Measurements from ENCODE around the gene CARD8.

CARD8 gene, protein sequence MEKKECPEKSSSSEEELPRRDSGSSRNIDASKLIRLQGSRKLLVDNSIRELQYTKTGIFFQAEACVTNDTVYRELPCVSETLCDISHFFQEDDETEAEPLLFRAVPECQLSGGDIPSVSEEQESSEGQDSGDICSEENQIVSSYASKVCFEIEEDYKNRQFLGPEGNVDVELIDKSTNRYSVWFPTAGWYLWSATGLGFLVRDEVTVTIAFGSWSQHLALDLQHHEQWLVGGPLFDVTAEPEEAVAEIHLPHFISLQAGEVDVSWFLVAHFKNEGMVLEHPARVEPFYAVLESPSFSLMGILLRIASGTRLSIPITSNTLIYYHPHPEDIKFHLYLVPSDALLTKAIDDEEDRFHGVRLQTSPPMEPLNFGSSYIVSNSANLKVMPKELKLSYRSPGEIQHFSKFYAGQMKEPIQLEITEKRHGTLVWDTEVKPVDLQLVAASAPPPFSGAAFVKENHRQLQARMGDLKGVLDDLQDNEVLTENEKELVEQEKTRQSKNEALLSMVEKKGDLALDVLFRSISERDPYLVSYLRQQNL

DNA sequence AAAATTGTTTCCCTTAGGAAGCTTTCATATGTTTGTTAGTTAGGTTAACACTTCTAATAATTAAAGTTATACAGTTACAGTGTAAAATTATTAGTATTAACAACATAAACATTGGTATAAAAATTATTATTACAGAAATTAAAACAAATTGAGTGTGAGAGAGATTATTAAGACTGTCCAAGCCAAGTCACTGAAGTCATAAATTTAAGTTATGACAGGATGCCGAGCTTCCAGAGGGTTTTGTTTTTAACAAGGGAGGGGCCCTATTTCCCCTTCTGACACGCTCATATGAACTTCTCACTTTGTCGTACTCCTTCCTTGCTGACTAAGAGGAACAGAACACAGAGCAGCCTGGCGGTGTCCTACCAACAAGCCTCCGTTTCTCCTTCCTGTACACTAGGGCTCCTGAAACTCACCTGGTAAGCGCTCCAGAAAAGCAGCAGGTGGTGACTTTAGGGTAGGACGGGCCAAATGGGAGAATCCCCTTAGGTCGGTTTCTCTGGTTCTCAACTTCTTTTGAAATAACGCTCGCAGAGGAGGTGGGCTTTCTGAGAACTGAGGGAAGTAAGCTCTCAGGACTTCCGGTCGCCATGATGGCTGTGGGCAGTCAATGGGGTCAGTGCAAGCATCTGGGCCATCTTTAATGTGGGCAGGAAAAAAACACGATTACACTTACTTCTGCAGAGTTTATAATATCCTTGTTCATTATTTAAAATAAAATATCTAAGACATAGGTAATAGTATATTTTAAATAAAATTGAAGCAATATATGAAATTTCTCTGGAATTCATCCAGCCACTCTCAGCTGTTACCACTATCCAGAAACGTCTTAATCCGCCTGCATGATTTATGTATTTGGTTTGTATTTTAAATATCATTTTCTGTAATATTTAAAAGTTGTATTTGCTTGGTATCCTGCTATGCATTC lies at the start of gene CARD8:
Gene CARD8 (minus strand): TSS at position 537 of the 928 bp plus-strand sequence. CDS start 14,892 bp downstream, outside the sequence.
- DNase-seq (ENCODE audit: low read depth) = peak; percentile 90
- H3K4me3 ChIP-seq (ENCODE audit: control insufficient read depth, low read depth, low read length) = peak within 1 kb of the TSS; percentile 81
- TF ChIP-seq, protein P1, sequence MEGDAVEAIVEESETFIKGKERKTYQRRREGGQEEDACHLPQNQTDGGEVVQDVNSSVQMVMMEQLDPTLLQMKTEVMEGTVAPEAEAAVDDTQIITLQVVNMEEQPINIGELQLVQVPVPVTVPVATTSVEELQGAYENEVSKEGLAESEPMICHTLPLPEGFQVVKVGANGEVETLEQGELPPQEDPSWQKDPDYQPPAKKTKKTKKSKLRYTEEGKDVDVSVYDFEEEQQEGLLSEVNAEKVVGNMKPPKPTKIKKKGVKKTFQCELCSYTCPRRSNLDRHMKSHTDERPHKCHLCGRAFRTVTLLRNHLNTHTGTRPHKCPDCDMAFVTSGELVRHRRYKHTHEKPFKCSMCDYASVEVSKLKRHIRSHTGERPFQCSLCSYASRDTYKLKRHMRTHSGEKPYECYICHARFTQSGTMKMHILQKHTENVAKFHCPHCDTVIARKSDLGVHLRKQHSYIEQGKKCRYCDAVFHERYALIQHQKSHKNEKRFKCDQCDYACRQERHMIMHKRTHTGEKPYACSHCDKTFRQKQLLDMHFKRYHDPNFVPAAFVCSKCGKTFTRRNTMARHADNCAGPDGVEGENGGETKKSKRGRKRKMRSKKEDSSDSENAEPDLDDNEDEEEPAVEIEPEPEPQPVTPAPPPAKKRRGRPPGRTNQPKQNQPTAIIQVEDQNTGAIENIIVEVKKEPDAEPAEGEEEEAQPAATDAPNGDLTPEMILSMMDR (conservative IDR thresholded peaks at IDR 0.05; ENCODE audit: control insufficient read depth, insufficient read depth, low read depth, low read length) = peak; percentile 6

DNA sequence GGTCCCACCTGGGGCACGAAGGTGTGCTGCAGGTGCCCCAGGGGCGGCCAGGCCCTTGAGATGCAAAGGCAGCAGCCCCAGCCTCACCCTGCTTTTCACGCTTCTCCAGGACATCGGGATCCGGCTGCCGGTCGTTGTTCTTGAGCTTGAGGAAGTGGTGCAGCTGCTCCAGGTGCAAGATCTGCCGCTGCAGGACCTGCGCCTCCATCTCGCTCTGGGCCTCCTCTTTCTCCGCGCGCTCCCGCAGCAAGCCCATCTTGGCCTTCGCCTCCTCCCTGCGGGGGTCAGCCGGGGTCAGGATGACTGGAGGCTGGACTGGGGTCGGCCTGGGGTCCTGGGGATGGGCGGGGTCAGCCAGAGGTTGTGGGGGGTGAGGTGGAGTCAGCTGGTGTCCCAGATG lies 48.2 kb upstream of the CARD8 start:
- H3K4me3 ChIP-seq (ENCODE audit: control insufficient read depth, low read depth, low read length) = no peak overlapping the region
- TF ChIP-seq, protein P1 (conservative IDR thresholded peaks at IDR 0.05; ENCODE audit: control insufficient read depth, insufficient read depth, low read depth, low read length) = no peak
- DNase-seq (ENCODE audit: low read depth) = no peak

DNA sequence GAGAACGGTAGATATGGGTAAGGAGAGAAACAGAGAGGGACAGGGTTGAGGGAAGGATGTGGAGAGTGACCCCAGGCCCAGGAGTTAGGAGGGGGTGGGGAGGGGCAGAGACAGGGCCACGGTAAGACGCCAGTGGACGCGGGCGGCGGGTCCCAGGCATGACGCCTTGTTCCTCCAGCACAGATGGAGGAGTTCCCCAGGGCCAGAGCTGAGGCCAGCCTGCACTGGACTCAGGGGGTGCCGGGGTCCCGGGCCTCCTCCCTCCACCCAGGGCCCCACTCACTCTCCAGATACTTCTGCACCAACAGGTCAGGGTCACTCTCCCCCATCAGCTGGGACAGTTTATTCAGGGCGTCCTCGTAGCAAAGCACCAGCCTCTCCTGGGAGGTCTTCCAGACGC lies 47.7 kb upstream of the CARD8 start:
- no peak for DNase-seq (ENCODE audit: low read depth)
- TF ChIP-seq, protein P1 (conservative IDR thresholded peaks at IDR 0.05; ENCODE audit: control insufficient read depth, insufficient read depth, low read depth, low read length) = no peak
- no peak overlapping the region for H3K4me3 ChIP-seq (ENCODE audit: control insufficient read depth, low read depth, low read length)

DNA sequence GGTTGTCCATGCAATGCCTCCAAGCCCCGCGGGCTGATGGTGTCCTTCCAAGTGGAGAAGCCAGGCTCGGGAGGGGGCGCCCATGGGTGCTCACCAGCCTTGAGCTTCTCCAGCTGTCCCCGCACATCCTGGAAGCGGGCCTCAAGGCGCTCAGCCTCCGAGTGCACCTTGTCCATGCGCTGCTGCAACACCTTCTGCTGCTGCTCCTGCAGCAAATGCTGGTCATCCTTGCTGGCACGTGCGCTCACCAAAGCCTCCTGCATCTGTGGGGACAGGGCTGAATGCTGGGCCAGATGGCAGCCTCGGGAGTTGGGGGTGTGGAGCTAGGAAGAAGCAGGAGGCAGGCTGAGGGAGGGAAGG lies 46.9 kb upstream of the CARD8 start:
- TF ChIP-seq, protein P1 (conservative IDR thresholded peaks at IDR 0.05; ENCODE audit: control insufficient read depth, insufficient read depth, low read depth, low read length) = no peak
- H3K4me3 ChIP-seq (ENCODE audit: control insufficient read depth, low read depth, low read length) = no peak overlapping the region
- DNase-seq (ENCODE audit: low read depth) = no peak

DNA sequence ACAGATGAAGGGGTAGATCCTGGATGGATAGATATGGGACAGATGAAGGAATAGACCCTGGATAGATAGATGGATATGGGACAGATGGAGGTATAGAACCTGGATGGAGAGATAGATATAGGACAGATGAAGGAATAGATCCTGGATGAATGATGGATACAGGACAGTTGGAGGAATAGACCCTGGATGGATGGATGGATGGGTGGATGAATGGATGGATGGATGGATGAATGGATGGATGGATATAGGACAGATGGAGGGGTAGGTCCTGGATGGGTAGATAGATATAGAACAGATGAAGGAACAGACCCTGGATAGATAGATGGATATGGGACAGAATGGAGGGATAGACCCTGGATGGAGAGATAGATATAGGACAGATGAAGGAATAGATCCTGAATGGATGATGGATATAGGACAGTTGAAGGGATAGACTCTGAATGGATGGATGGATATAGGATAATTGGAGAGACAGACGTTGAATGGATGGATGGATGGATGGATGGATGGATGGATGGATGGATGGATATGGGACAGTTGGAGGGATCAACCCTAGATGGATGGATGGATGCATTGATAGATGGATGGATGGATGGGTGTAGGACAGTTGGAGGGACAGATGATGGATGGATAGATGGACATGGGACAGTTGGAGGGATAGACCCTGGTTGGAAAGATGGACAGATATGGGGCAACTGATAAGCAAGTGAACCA lies 46.3 kb upstream of the CARD8 start:
- no peak for DNase-seq (ENCODE audit: low read depth)
- TF ChIP-seq, protein P1 (conservative IDR thresholded peaks at IDR 0.05; ENCODE audit: control insufficient read depth, insufficient read depth, low read depth, low read length) = no peak
- H3K4me3 ChIP-seq (ENCODE audit: control insufficient read depth, low read depth, low read length) = no peak overlapping the region

DNA sequence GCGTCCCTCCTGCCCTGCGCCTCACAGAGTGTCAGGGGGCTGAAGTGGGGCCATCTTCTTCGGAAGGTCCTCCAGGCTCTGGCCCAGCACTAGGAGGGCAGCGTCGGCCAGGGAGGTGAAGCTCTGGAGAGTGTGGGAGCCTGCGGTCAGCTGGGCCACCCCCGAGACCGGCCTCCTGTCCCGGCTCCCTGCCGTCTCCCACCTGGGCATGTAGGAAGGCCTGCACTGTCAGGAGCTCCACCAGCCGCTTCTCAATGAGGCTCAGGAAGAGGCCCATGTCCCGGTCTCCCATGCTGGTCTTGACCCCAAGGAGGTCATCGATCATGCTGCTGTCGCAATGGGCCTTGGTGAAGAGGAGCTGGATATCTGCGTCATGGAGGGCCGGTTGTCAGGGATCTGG lies 42.3 kb upstream of the CARD8 start:
- DNase-seq (ENCODE audit: low read depth) = no peak
- TF ChIP-seq, protein P1 (conservative IDR thresholded peaks at IDR 0.05; ENCODE audit: control insufficient read depth, insufficient read depth, low read depth, low read length) = no peak

More for the DNA sequence above, 42.3 kb upstream of the CARD8 start:
- no peak overlapping the region for H3K4me3 ChIP-seq (ENCODE audit: control insufficient read depth, low read depth, low read length)
